Breast epithelium (tissue), 4 donors: ENCODE results near the gene PLEKHA8. TPM values are rescaled to one million over a fixed set of nuclear protein-coding genes. Genes with fewer than 3 reads are reported as not detected.

ENCODE experiments used
- DNase-seq, 2 donors: peaks; one replicate each; pipeline ENCODE4 v3.0.0-alpha.2; 2019; ENCODE audit warnings: low spot score in 2 of 2
- H3K27ac ChIP-seq, 2 donors: fragments of 200-600 bp; sonication (generic) in 1 of 2; one replicate each; pipeline ENCODE4 v1.5.1; 2016 to 2019; ENCODE audit warnings: mild to moderate bottlenecking in 1 of 2
- H3K27me3 ChIP-seq, 2 donors: fragments of 200-600 bp; sonication (generic) in 1 of 2; one replicate each; pipeline versions ENCODE4 v1.5.1 to v1.6.0; 2017 to 2019; ENCODE audit warnings: control low read depth in 1 of 2, mild to moderate bottlenecking in 1 of 2
- H3K36me3 ChIP-seq: fragments of 200-600 bp; one replicate; pipeline ENCODE4 v1.5.1; 2019
- H3K4me1 ChIP-seq, 2 donors: fragments of 200-600 bp; sonication (generic); one replicate each; pipeline ENCODE4 v1.5.1; 2016 to 2019; ENCODE audit warnings: control low read depth in 1 of 2
- H3K4me3 ChIP-seq, 3 donors: fragments of 200-600 bp; sonication (generic); 1 replicate in 2 of 3; 2 replicates in 1 of 3; pipeline ENCODE4 v1.5.1; 2016 to 2019; ENCODE audit warnings: mild to moderate bottlenecking in 3 of 3, moderate library complexity in 2 of 3
- H3K9me3 ChIP-seq, 2 donors: fragments of 200-600 bp; sonication (generic) in 1 of 2; one replicate each; pipeline ENCODE4 v1.5.1; 2016 to 2019; ENCODE audit warnings: control low read depth in 1 of 2
- POLR2A ChIP-seq: fragments of 450-650 bp; IDR thresholded peaks from one replicate; pipeline ENCODE4 v1.6.1; 2016; ENCODE audit warnings: antibody characterized with exemption, mild to moderate bottlenecking, moderate library complexity
- POLR2AphosphoS5 ChIP-seq, 3 donors: sonication (generic); formaldehyde crosslinking; IDR thresholded peaks; one replicate each; pipeline ENCODE4 v1.6.1; 2017; ENCODE audit warnings: antibody characterized with exemption in 3 of 3
- intact Hi-C: fragments of 100-400 bp; cut with DNase I; formaldehyde crosslinking; loops from one replicate; pipeline ENCODE4 v1.15.1; 2023; ENCODE audit warnings: low total_unique reads
- total RNA-seq, 3 donors: library from RNA; depleted of rRNA; stranded (reverse); fragments of >200 nt; gene quantifications; one replicate each; pipeline ENCODE4 v1.1.0, GENCODE V29; 2016
- TF ChIP-seq, protein P1 (sequence below), 3 donors: fragments of 450-650 bp; IDR thresholded peaks; one replicate each; pipeline ENCODE4 v1.5.1; 2016 to 2017; ENCODE audit warnings: antibody characterized with exemption in 3 of 3, mild to moderate bottlenecking in 3 of 3, moderate library complexity in 3 of 3

The PLEKHA8 gene
- total RNA-seq, 3 donors from 2014 or later = 7.5 to 15.1 (median 14.0) TPM

DNA sequence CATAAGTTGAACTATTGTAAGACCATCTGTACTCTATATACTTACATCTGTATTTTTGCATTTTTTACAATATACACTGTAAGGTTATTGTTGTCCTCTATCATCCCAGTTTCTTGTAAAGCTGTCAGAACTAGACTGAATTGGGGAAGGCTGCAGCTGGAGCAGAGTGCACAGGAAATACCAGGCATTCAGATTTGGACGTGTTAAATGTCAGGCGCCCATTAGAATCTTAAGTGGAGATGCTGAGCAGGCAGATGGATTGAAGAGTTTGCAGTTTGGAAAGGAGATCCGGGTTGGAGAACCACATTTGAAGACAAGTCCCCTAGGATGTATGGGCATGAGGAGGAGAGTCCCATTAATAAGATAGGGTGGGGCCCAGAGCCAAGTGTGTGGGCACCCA lies 147.0 kb downstream of the PLEKHA8 start:
- H3K4me1 ChIP-seq = peaks cover 0 to 13% of the 10 kb centered on the region in 2 donors
- no peak for DNase-seq
- no peak overlapping the region for H3K27ac ChIP-seq
- intact Hi-C loops = no loop called here
- no peak overlapping the region for H3K4me3 ChIP-seq
- TF ChIP-seq POLR2A = no peak
- TF ChIP-seq, protein P1, sequence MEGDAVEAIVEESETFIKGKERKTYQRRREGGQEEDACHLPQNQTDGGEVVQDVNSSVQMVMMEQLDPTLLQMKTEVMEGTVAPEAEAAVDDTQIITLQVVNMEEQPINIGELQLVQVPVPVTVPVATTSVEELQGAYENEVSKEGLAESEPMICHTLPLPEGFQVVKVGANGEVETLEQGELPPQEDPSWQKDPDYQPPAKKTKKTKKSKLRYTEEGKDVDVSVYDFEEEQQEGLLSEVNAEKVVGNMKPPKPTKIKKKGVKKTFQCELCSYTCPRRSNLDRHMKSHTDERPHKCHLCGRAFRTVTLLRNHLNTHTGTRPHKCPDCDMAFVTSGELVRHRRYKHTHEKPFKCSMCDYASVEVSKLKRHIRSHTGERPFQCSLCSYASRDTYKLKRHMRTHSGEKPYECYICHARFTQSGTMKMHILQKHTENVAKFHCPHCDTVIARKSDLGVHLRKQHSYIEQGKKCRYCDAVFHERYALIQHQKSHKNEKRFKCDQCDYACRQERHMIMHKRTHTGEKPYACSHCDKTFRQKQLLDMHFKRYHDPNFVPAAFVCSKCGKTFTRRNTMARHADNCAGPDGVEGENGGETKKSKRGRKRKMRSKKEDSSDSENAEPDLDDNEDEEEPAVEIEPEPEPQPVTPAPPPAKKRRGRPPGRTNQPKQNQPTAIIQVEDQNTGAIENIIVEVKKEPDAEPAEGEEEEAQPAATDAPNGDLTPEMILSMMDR (IDR thresholded peaks at IDR 0.05) = no peak
- TF ChIP-seq POLR2AphosphoS5 (IDR thresholded peaks at IDR 0.05) = no peak
- no peaks in the 10 kb centered on the region for H3K27me3 ChIP-seq
- no peaks in the 10 kb centered on the region for H3K36me3 ChIP-seq
- no peaks in the 10 kb centered on the region for H3K9me3 ChIP-seq

DNA sequence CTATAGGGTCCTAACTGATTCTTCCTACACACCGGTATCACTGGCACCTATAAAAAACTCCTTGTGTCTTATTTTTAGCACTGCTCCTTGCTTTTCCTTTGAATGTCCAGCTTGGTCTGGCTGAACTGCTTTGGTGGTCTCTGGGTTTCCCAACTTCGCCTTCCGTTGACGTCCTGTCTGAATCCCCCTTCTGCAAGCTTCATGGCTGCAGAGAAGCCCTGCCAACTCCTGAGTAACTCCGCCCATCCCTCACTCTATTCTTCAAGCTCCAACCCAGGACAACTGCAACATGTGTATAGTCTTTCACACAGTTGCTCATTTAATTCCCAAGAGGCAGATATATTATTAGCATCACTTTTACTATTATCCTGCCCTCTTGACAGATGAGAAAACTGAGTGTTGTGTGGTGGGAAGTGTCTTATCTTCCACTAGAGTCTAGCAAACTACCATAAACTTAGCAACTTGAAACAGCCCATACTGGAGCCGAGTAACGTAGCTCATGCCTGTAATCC lies 147.5 kb downstream of the PLEKHA8 start:
- no peak for DNase-seq
- H3K27ac ChIP-seq = no peak overlapping the region
- no peak overlapping the region for H3K4me3 ChIP-seq
- intact Hi-C loops = no loop called here
- TF ChIP-seq POLR2A (no peak), POLR2AphosphoS5 (IDR thresholded peaks at IDR 0.05) (no peak)
- TF ChIP-seq, protein P1 (IDR thresholded peaks at IDR 0.05) = no peak
- peaks cover 0 to 13% of the 10 kb centered on the region in 2 donors for H3K4me1 ChIP-seq
- no peaks in the 10 kb centered on the region for H3K27me3 ChIP-seq
- no peaks in the 10 kb centered on the region for H3K36me3 ChIP-seq
- no peaks in the 10 kb centered on the region for H3K9me3 ChIP-seq

DNA sequence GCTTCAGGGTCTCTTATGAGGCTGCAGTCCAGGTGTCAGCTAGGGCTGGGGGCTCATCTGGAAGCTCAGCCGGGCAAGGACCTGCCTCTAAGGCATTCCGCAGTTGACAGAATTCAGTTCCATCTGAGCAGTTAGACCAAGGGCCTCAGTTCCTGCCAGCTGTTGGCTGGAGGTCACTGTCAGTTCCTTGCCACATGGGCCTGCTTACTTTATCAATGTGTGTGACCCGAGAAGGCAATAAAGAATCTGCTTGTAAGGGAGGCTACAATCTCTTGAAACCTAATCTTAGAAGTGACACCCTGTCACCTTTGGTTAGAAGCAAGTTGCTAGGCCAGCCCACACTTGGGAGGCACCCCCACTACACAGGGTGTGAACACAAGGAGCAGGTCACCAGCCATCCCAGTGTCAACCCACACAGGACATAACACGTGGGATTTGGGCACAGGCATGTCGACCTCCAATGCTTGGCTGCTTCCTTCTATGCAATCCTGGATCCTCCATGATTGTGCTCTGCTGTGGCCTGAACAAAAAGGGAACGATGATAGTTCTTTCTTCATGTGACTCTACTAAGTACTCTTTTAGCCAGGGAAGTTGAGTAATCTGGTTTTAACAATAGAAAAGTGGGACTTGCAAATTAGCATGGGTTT lies 148.4 kb downstream of the PLEKHA8 start:
- H3K36me3 ChIP-seq = no peaks in the 10 kb centered on the region
- TF ChIP-seq POLR2AphosphoS5 (IDR thresholded peaks at IDR 0.05) (no peak), POLR2A (no peak)
- TF ChIP-seq, protein P1 (IDR thresholded peaks at IDR 0.05) = no peak
- intact Hi-C loops = no loop called here
- peaks cover 0 to 13% of the 10 kb centered on the region in 2 donors for H3K4me1 ChIP-seq
- no peak overlapping the region for H3K27ac ChIP-seq
- no peaks in the 10 kb centered on the region for H3K27me3 ChIP-seq
- no peak for DNase-seq
- no peaks in the 10 kb centered on the region for H3K9me3 ChIP-seq
- H3K4me3 ChIP-seq = no peak overlapping the region

DNA sequence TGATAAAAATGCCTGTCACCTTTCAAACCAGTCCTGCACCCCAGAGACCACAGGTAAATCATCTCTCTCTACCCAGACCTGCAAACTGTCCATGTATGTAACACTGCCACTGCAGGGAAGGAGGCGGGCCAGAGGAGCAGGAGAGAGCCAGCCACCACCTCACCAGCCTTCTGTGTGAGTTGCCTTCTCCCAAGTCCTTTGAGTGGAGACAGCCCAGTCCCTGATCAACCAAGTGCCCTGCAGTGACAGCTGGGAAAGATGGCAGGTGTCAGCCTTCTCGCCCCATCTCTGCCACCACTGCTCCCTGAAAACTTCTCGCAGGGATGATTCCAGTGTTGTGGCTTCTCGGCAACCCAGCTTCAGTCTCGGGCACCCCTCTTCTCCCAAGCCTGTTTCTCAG lies 149.0 kb downstream of the PLEKHA8 start:
- Histone ChIP-seq H3K36me3 (no peaks in the 10 kb centered on the region), H3K9me3 (no peaks in the 10 kb centered on the region), H3K4me1 (peaks cover 0 to 13% of the 10 kb centered on the region in 2 donors), H3K4me3 (no peak overlapping the region), H3K27me3 (no peaks in the 10 kb centered on the region), H3K27ac (no peak overlapping the region)
- TF ChIP-seq POLR2AphosphoS5 (IDR thresholded peaks at IDR 0.05) (no peak), POLR2A (no peak)
- TF ChIP-seq, protein P1 (IDR thresholded peaks at IDR 0.05) = no peak
- intact Hi-C loops = no loop called here
- DNase-seq = no peak

DNA sequence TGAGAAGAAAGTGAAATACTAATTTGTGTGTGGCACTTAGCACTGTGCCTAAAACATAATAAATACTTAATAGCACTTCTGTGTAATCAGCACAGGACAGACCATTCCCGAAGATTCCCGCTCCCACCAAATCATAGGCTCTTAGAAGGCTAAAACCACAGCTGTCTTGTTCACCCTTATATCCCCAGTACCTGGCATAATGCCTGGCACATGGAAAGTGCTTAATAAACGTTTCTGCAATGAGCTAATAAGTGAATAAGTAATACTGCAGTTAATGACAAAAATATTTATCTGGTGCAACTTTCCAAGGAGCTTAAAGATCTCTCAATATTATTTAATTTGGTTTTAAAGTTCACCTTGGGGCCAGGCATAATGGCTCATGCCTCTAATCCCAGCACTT lies 149.8 kb downstream of the PLEKHA8 start:
- Histone ChIP-seq H3K27ac (no peak overlapping the region), H3K9me3 (no peaks in the 10 kb centered on the region), H3K4me3 (no peak overlapping the region), H3K36me3 (no peaks in the 10 kb centered on the region), H3K27me3 (no peaks in the 10 kb centered on the region), H3K4me1 (peaks cover 0 to 15% of the 10 kb centered on the region in 2 donors)
- TF ChIP-seq POLR2A (no peak), POLR2AphosphoS5 (IDR thresholded peaks at IDR 0.05) (no peak)
- TF ChIP-seq, protein P1 (IDR thresholded peaks at IDR 0.05) = no peak
- DNase-seq = no peak
- intact Hi-C loops = no loop called here
